ENCODE measurements around the gene RTTN. TPM values are rescaled to one million over a fixed set of nuclear protein-coding genes. Genes with fewer than 3 reads are reported as not detected.

RTTN gene
- total RNA-seq, 1 experiment from 2014 or later: 16.2 TPM

DNA sequence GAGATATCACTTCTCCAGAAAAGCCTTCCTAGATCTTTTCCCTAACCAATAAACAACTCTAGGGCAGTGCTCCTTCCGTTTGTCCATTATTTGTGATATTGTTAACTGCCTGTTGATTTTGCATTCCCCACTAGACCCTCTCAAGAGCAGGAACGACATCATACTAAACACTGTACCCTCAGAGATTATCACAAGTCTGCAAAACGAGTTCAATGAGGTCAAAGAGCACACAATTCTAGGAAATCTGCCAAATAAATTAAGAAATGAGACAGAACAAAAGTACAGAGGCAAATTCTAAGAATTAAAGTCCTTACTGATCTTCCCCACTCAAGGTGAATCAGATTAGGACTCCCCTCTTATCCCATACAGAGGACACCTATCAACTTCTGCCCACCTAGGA, 7.6 kb downstream of the RTTN start:
- DNase-seq (ENCODE audit: low read depth): no peak

- no peak for DNase-seq (ENCODE audit: low read depth)
Measured at GRCh38 chr18:70197026-70197425, 8.5 kb downstream of the RTTN start.

DNA sequence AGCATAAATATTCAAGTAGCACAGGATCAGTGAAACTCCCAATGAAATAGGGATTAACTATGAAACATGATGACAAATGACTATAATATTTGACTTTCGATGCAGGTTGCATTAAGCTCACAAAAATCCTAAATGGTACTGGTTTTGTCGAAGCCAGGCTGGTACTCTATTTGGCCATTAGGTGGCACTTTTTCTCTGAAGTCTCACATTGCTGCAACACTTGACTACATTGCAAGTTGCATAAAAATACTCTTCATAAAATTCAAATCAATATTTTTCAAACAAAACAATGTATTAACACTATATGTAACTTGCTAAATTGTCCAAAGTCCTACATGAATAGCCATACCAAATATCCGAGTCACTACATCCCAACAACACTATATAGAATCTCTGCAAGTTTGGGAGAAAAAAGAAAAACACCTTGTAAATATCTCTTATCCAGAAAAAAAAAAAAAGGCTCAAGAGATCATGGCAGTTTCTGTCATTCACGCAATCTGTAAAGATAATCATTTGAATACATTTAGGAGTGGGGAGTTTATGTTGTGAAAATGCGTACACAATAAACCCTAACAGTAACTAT, 9.5 kb downstream of the RTTN start:
- DNase-seq (ENCODE audit: low read depth): peak; percentile 21

- DNase-seq (ENCODE audit: low read depth): no peak
Measured at GRCh38 chr18:70195014-70195614, 10.4 kb downstream of the RTTN start.

- DNase-seq (ENCODE audit: low read depth): no peak
Measured at GRCh38 chr18:70194227-70194890, 11.1 kb downstream of the RTTN start.

- DNase-seq (ENCODE audit: low read depth): no peak
Measured at GRCh38 chr18:70190529-70190928, 15.0 kb downstream of the RTTN start.

DNA sequence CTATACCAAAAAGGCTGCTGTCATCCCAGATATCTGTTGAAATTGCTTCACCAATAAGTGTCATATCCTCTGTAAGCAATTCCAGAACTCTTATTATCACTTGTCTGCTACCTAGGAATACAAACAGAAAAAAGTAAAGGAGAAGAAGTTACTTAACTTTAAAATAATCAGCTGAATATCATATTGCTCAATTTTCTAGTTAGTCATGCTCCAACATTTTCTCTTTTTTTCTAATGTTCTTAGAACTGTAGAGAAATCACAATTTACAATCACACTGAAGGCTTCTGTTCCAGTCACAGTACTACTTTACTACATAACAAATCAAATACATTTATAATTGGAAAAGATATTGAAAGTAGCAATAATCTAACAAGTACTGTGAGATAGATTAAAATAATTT, 17.4 kb downstream of the RTTN start:
- no peak for DNase-seq (ENCODE audit: low read depth)

- DNase-seq (ENCODE audit: low read depth): no peak
Measured at GRCh38 chr18:70183441-70183840, 22.0 kb downstream of the RTTN start.

GRCh38 chr18:70182548-70182947, 22.9 kb downstream of the RTTN start:
- no peak for DNase-seq (ENCODE audit: low read depth)

DNA sequence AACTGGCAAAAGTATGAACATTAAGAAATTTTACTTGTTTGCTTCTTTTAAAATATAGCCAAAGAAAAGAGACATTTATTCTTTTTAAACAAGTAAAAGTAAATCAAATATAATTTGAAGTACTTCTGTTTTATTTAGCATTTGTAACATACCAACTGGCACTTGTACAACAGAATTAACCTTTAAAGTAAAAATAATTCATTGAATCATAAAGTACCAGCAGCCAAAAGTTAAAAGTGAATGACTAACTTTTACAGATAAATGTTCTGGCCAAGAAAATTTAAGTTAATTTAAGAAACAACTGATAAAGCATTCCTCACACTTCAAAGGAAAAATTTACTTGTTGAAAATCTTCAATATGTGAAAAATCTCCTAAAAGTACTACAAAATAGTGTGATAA, 23.8 kb downstream of the RTTN start:
- DNase-seq (ENCODE audit: low read depth): no peak

- peak; percentile 48 for DNase-seq (ENCODE audit: low read depth)
Measured at GRCh38 chr18:70181015-70181414, 24.5 kb downstream of the RTTN start.

GRCh38 chr18:70176537-70176936, 28.9 kb downstream of the RTTN start:
- no peak for DNase-seq (ENCODE audit: low read depth)

DNA sequence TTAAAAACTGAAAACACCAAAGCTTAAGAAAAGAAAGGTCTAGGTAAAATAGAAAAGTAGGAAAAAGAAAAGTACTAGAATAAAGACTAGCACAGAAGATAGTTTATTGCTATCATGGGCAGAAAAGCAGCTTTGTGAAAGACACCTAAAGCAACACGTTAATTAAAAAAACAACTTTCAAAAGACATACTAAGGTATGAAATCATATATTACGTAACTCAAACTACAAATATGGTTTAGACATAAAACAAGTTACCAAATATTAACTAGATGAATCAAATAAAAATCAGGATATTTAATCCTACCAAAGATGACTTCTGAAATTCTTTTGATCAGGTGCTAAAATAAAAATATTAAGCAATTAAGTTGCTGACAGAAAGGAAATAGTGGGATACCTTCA, 30.3 kb downstream of the RTTN start:
- DNase-seq (ENCODE audit: low read depth): no peak

DNA sequence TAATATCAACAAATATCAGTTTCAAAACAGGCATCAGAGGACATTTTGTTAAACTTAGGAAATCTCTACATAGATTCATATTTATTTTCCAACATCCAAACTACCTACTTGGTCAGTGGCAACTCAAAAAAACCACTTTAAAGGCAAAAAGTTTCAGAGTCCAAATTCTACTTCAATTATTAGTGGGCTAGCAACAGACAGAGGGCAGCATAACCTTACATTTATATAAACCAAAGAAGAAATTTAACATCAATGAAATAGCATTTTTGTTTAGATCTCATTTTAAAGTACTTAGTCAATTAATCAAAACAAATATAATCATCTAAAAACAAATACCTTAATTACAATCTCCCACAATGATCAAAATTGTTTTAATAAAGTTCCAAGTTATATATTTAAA, 33.3 kb downstream of the RTTN start:
- DNase-seq (ENCODE audit: low read depth): no peak

GRCh38 chr18:70169747-70170146, 35.7 kb downstream of the RTTN start:
- no peak for DNase-seq (ENCODE audit: low read depth)

DNA sequence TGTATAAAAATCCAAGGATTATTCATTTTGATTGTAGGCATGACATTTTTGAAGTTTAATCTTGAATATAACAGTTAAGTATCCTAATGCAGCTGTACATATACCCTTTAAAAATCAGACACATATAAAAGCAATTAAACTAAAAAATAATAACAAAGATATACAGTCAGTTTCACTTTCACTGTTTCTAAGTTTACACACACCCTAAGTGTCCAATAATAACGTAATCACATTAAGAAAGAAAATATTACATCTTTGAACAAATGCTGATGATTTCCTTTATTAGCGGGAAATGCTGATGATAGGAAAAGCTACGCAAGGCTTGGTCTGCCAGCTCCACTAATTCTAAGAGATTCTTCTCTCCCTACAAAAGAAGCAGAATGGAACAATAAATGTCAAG, 38.8 kb downstream of the RTTN start:
- DNase-seq (ENCODE audit: low read depth): no peak

DNA sequence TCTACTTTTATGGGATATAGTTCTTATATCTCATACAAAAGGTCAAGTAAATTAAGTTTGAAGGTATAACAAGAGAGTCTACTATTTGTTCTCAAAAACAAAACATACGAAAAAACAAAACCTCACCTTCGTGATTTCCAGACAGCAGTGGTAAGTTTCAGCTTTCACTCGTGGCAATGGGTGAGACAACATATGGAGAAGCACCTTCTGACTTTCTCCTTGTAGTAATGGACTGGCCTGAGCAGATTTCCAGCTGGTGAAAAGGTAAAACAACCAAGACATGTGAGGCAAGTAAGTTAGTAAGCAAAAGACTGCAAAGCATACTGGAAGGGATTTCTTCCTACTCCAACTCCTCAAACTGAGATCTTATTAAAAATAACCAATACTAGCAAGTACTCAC, 39.6 kb downstream of the RTTN start:
- no peak for DNase-seq (ENCODE audit: low read depth)

DNA sequence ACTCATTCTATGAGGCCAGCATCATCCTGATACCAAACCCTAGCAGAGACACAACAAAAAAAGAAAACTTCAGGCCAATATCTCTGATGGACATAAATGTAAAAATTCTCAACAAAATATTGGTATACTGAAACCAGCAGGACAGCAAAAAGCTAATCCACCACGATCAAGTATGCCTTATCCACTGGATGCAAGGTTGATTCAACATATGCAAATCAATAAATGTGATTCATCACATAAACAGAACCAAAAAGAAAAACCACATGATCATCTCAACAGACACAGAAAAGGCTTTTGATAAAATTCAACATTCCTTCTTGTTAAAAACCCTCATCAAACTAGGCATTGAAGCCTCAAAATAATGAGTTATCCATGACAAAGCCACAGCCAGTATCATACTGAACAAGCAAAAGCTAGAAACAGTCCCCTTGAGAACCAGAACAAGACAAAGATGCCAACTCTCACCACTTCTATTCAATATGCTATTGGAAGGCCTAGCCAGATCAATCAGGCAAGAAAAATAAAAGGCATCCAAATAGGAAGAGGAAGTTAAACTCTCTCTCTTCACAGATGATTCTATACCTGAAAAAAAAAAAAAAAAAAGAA, 45.3 kb downstream of the RTTN start:
- no peak for DNase-seq (ENCODE audit: low read depth)

DNA sequence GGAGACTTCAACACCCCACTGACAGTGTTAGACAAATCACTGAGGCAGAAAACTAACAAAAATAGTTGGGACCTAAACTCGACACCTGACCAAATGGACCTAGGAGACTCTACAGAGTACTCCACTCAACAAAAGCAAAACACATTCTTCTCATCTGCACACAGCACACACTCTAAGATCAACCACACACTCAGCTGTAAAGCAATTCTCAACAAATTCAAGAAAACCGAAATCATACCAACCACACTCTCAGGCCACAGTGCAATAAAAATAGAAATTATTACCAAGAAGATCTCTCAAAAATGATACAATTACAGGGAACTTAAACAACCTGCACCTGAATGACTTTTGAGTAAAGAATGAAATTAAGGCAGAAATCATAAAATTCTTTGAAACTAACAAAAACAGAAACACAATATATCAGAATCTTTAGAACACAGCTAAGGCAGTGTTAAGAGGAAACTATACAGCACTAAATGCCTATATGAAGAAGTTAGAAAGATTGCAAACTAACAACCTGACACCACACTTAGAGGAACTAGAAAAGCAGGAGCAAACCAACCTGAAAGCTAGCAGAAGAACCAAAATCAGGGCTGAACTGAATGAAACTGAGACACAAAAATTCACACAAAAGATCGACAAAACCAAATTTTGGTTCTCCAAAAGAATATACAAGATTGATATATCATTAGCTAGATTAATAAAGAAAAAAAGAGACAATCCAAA, 46.3 kb downstream of the RTTN start:
- DNase-seq (ENCODE audit: low read depth): no peak

GRCh38 chr18:70156886-70157285, 48.6 kb downstream of the RTTN start:
- no peak for DNase-seq (ENCODE audit: low read depth)

GRCh38 chr18:70154591-70155194, 50.8 kb downstream of the RTTN start:
- DNase-seq (ENCODE audit: low read depth): peak; percentile 19

DNA sequence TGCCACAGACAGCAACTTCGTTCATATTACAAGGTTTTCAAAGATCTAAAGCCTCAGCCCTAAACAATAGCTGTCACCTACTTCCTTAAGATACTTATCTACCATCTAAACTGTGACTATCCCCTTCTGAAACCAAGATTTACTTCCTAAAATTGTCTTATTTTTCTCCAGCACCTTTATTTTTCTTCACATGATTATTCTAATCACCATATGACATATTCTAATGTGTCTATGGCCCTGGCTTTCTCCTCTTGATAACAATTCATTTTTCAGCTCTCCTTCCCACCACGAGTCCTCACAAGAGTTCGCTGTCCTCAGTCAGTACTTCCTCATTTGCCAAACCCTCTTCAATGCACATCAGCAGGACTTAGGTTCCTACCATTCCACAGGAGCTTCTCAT, 53.9 kb downstream of the RTTN start:
- DNase-seq (ENCODE audit: low read depth): no peak
